ENCODE results near the gene KRTAP5-3.
"Not testable (repeated sequence)": the region's sequence is repeated elsewhere in the genome, so short reads cannot be mapped to it uniquely, and the experiment has no call there.

DNA sequence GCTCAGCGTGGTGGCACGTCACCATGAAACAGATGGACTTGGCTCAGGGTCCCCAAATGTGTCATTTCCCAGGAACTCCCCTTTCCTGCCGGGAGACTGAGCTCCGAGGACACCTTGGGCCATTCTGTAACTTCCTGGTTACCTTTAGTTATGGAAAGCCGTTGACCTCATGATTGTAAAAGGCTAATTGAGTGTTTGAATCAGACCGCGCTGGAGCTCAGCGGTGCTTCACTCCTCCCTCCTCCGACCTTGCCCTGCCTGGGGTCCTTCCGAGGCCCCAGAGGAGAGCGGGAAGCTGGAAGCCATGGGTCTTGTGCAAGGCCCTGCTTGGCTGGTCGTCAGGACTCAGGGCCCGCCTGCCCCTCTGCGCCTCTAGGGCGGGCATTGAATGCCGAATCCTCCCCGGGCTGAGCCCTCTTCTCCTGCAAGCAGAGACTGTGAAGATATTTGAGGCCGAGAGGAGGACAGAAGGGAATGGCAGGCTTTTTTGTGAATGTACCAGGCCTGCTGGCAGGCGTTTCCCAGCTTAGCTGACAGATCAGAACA is 11.6 kb downstream of the KRTAP5-3 start:
- TF ChIP-seq, protein P1, sequence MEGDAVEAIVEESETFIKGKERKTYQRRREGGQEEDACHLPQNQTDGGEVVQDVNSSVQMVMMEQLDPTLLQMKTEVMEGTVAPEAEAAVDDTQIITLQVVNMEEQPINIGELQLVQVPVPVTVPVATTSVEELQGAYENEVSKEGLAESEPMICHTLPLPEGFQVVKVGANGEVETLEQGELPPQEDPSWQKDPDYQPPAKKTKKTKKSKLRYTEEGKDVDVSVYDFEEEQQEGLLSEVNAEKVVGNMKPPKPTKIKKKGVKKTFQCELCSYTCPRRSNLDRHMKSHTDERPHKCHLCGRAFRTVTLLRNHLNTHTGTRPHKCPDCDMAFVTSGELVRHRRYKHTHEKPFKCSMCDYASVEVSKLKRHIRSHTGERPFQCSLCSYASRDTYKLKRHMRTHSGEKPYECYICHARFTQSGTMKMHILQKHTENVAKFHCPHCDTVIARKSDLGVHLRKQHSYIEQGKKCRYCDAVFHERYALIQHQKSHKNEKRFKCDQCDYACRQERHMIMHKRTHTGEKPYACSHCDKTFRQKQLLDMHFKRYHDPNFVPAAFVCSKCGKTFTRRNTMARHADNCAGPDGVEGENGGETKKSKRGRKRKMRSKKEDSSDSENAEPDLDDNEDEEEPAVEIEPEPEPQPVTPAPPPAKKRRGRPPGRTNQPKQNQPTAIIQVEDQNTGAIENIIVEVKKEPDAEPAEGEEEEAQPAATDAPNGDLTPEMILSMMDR (IDR thresholded peaks at IDR 0.05), result not testable (repeated sequence)
- TF ChIP-seq POLR2A (IDR thresholded peaks at IDR 0.05), result not testable (repeated sequence)

Data from lower leg skin (tissue), 3 donors.